SK-N-SH (cell line): ENCODE data around the gene CCDC89. TPM values are rescaled to one million over a fixed set of nuclear protein-coding genes. Genes with fewer than 3 reads are reported as not detected.

Experiments used
- CTCF ChIA-PET: fragments of 300-600, 350-600 bp; formaldehyde crosslinking; extraction: SDS; loops from one replicate; lab custom pipeline; 2021; lab: Yijun Ruan, JAX
- POLR2A ChIA-PET: fragments of 350-600 bp; sonication (Branson Sonifier 250); formaldehyde crosslinking; extraction: SDS; loops from one replicate; lab custom pipeline; 2020; ENCODE audit warnings: antibody characterized with exemption, inconsistent platforms; lab: Yijun Ruan, JAX
- DNase-seq: peaks from one replicate; pipeline ENCODE4 v3.0.0; 2012
- H2AFZ ChIP-seq: fragments of 200-600 bp; sonication (generic); 2 replicates; pipeline ENCODE4 v1.8.1; 2016; ENCODE audit warnings: antibody characterized with exemption, mild to moderate bottlenecking, low read depth
- H3F3A ChIP-seq: fragments of 200-600 bp; sonication (generic); replicated peaks from 2 replicates; pipeline ENCODE3; 2016; ENCODE audit warnings: antibody characterized with exemption, mild to moderate bottlenecking; ENCODE audit not compliant: insufficient read depth
- H3K27ac ChIP-seq, 2 experiments: fragments of 200-500 bp in 1 of 2; fragments of 200-600 bp in 1 of 2; sonication (Bioruptor generic) in 1 of 2; sonication (generic), shearing (Covaris generic) in 1 of 2; 2 replicates each; pipeline versions ENCODE4 v1.5.1 to v1.6.1; 2014 to 2016; ENCODE audit warnings: low read depth in 2 of 2, inconsistent platforms in 1 of 2, low read length in 1 of 2, mild to moderate bottlenecking in 1 of 2, mixed read lengths in 1 of 2
- H3K27me3 ChIP-seq: fragments of 200-600 bp; sonication (generic), shearing (Covaris generic); 2 replicates; pipeline ENCODE4 v1.6.1; 2016; ENCODE audit warnings: mixed run types; ENCODE audit not compliant: insufficient read depth
- H3K36me3 ChIP-seq, 2 experiments: fragments of 200-500 bp in 1 of 2; fragments of 200-600 bp in 1 of 2; sonication (Bioruptor generic) in 1 of 2; sonication (generic) in 1 of 2; replicated peaks in 1 of 2; 2 replicates each; pipeline versions ENCODE3 to v1.5.1; 2014 to 2016; ENCODE audit warnings: low read length in 1 of 2, mild to moderate bottlenecking in 1 of 2; ENCODE audit not compliant: insufficient read depth in 2 of 2, control insufficient read depth in 1 of 2
- H3K4me1 ChIP-seq, 2 experiments: fragments of 200-500 bp in 1 of 2; fragments of 200-600 bp in 1 of 2; sonication (Bioruptor generic) in 1 of 2; sonication (generic), shearing (Covaris generic) in 1 of 2; 2 replicates each; pipeline versions ENCODE4 v1.5.1 to v1.6.1; 2014 to 2016; ENCODE audit warnings: low read depth in 1 of 2, low read length in 1 of 2, mixed run types in 1 of 2; ENCODE audit not compliant: insufficient read depth in 2 of 2, control insufficient read depth in 1 of 2
- H3K4me2 ChIP-seq: fragments of 200-600 bp; sonication (generic), shearing (Covaris generic); 2 replicates; pipeline ENCODE4 v1.6.1; 2017; ENCODE audit warnings: mixed run types
- H3K4me3 ChIP-seq, 2 experiments: fragments of 200-500 bp in 1 of 2; fragments of 200-600 bp in 1 of 2; sonication (Bioruptor generic) in 1 of 2; sonication (generic), shearing (Covaris generic) in 1 of 2; 2 replicates each; pipeline versions ENCODE4 v1.5.1 to v1.8.1; 2014 to 2016; ENCODE audit warnings: low read depth in 2 of 2, inconsistent platforms in 1 of 2, low read length in 1 of 2, mild to moderate bottlenecking in 1 of 2, mixed read lengths in 1 of 2, moderate library complexity in 1 of 2
- H3K79me2 ChIP-seq: fragments of 200-600 bp; sonication (generic); 2 replicates; pipeline ENCODE4 v1.8.1; 2017; ENCODE audit warnings: mild to moderate bottlenecking; ENCODE audit not compliant: insufficient read depth
- H3K9ac ChIP-seq: fragments of 200-600 bp; sonication (generic); 2 replicates; pipeline ENCODE4 v1.6.1; 2017; ENCODE audit warnings: mixed run types
- H3K9me2 ChIP-seq: fragments of 200-600 bp; sonication (generic); 2 replicates; pipeline ENCODE4 v1.6.1; 2017; ENCODE audit warnings: mixed run types
- H3K9me3 ChIP-seq: fragments of 200-600 bp; sonication (generic); 2 replicates; pipeline ENCODE4 v1.6.1; 2017; ENCODE audit warnings: mixed run types, mild to moderate bottlenecking, moderate library complexity
- H4K20me1 ChIP-seq: fragments of 200-600 bp; sonication (generic); 2 replicates; pipeline ENCODE4 v1.6.1; 2017; ENCODE audit warnings: mild to moderate bottlenecking, mixed run types; ENCODE audit not compliant: insufficient read depth
- CTCF ChIP-seq: fragments of 200-600 bp; sonication (generic); IDR thresholded peaks from 2 replicates; pipeline ENCODE4 v1.6.1; 2017; ENCODE audit warnings: antibody characterized with exemption, mild to moderate bottlenecking, moderate library complexity
- ELF1 ChIP-seq: IDR thresholded peaks from 2 replicates; pipeline ENCODE4 v1.4.0; 2012
- EP300 ChIP-seq, 2 experiments: IDR thresholded peaks; 2 replicates each; pipeline versions ENCODE4 v1.4.0 to v1.6.1; 2012; ENCODE audit warnings: borderline replicate concordance in 1 of 2, low read depth in 1 of 2, low read length in 1 of 2
- FOSL2 ChIP-seq: IDR thresholded peaks from 2 replicates; pipeline ENCODE4 v1.4.0; 2012; ENCODE audit warnings: low read depth, mild to moderate bottlenecking, moderate library complexity, borderline replicate concordance
- FOXM1 ChIP-seq: IDR thresholded peaks from 2 replicates; pipeline ENCODE4 v1.4.0; 2012; ENCODE audit warnings: low read depth, mild to moderate bottlenecking
- GABPA ChIP-seq: IDR thresholded peaks from 2 replicates; pipeline ENCODE4 v1.4.0; 2012; ENCODE audit warnings: low read depth, mild to moderate bottlenecking
- GATA2 ChIP-seq: sonication (generic); formaldehyde crosslinking; IDR thresholded peaks from 2 replicates; pipeline ENCODE4 v1.5.0; 2020; ENCODE audit warnings: mild to moderate bottlenecking, missing genetic modification reagents
- IRF3 ChIP-seq: fragments of 150-350 bp; IDR thresholded peaks from 2 replicates; pipeline ENCODE4 v1.6.1; 2016; ENCODE audit warnings: mild to moderate bottlenecking, low read depth, low read length
- JUND ChIP-seq: IDR thresholded peaks from 2 replicates; pipeline ENCODE4 v1.4.0; 2012
- MEF2A ChIP-seq: IDR thresholded peaks from 2 replicates; pipeline ENCODE4 v1.4.0; 2012; ENCODE audit warnings: low read depth, borderline replicate concordance
- NRF1 ChIP-seq: IDR thresholded peaks from 2 replicates; pipeline ENCODE4 v1.6.1; 2012; ENCODE audit warnings: low read depth, mild to moderate bottlenecking, low read length
- PBX3 ChIP-seq: IDR thresholded peaks from 2 replicates; pipeline ENCODE4; 2012
- RCOR1 ChIP-seq: fragments of 150-350 bp; IDR thresholded peaks from 2 replicates; pipeline ENCODE4 v1.6.1; 2017; ENCODE audit warnings: antibody characterized with exemption, low read length
- REST ChIP-seq: IDR thresholded peaks from 2 replicates; pipeline ENCODE4 v1.6.1; 2012; ENCODE audit warnings: mild to moderate bottlenecking, low read depth, low read length, moderate library complexity
- RFX5 ChIP-seq: IDR thresholded peaks from 2 replicates; pipeline ENCODE4 v1.6.1; 2012; ENCODE audit warnings: mild to moderate bottlenecking, improper control_type of control experiment, low read length
- RXRA ChIP-seq: IDR thresholded peaks from 2 replicates; pipeline ENCODE4 v1.4.0; 2012; ENCODE audit warnings: low read depth, mild to moderate bottlenecking, borderline replicate concordance
- SIN3A ChIP-seq: IDR thresholded peaks from 2 replicates; pipeline ENCODE4 v1.6.1; 2012; ENCODE audit warnings: low read depth, mild to moderate bottlenecking, low read length, moderate library complexity, borderline replicate concordance
- SMC3 ChIP-seq: IDR thresholded peaks from 2 replicates; pipeline ENCODE4 v1.6.1; 2012; ENCODE audit warnings: low read depth, low read length, improper control_type of control experiment
- TCF12 ChIP-seq: IDR thresholded peaks from 2 replicates; pipeline ENCODE4 v1.4.0; 2012
- WGBS: methylation state at CpG from one replicate; pipeline ENCODE4 v1.1.6; 2017; ENCODE audit warnings: low lambda C conversion rate; 5-methylcytosine and 5-hydroxymethylcytosine counted together
- polyA plus RNA-seq, 3 experiments: library from polyadenylated mRNA; depleted of rRNA; stranded (reverse); fragments of >200 nt; gene quantifications; 2 replicates each; pipeline ENCODE4 v1.2.3, GENCODE V29; 2012

The CCDC89 gene
- polyA plus RNA-seq, 1 of the 3 experiments (the other 2 are of a cell fraction): 3.9 TPM

GRCh38 chr11:85680897-85681296 lies 5.1 kb downstream of the CCDC89 start:
- DNase-seq: peak; percentile 48
- H3K27me3 ChIP-seq: no peaks in the 10 kb centered on the region
- no peaks in the 10 kb centered on the region; the same call in 1 of the 2 replicates for H3K79me2 ChIP-seq
- H3K36me3 ChIP-seq: no peaks in the 10 kb centered on the region
- no peak overlapping the region for H2AFZ ChIP-seq
- no peak for TF ChIP-seq IRF3
- TF ChIP-seq CTCF: no peak
- TF ChIP-seq MEF2A: no peak
- no peak for TF ChIP-seq GABPA
- no peak for TF ChIP-seq TCF12
- TF ChIP-seq SMC3: no peak
- TF ChIP-seq JUND: no peak
- TF ChIP-seq FOSL2: no peak
- TF ChIP-seq RFX5: no peak
- TF ChIP-seq FOXM1: no peak
- TF ChIP-seq ELF1: no peak
- no peak for TF ChIP-seq EP300 (IDR thresholded peaks at IDR 0.05; ENCODE audit: borderline replicate concordance in 1 of 2, low read depth in 1 of 2, low read length in 1 of 2)
- TF ChIP-seq SIN3A: no peak
- TF ChIP-seq GATA2 (CRISPR knock-in tag): no peak
- no peak for TF ChIP-seq PBX3
- no peak for TF ChIP-seq NRF1
- TF ChIP-seq RCOR1: no peak
- TF ChIP-seq RXRA: no peak
- no peak for TF ChIP-seq REST
- H3K9ac ChIP-seq: no peak overlapping the region
- no peaks in the 10 kb centered on the region for H3K9me2 ChIP-seq
- CTCF ChIA-PET: interaction anchor here (1.2 kb wide), 1 partner anchor 16 kb away, joined by 3 read pairs; the partner anchor contains the start of gene CREBZF
- no peaks in the 10 kb centered on the region for H3K9me3 ChIP-seq
- no peak overlapping the region for H3K4me2 ChIP-seq
- H3K4me1 ChIP-seq: peaks cover 0 to 14% of the 10 kb centered on the region in 2 experiments; a peak in 3 of 4 replicates
- H3K4me3 ChIP-seq: no peak overlapping the region
- H4K20me1 ChIP-seq: no peaks in the 10 kb centered on the region
- POLR2A ChIA-PET: no interaction called here
- H3K27ac ChIP-seq: no peak overlapping the region
- 82% methylated on average over 1 of the region's 1 CpG for WGBS
- peaks cover 14% of the 10 kb centered on the region for H3F3A ChIP-seq
